ENCODE data around the gene S100A4. TPM values are rescaled to one million over a fixed set of nuclear protein-coding genes. Genes with fewer than 3 reads are reported as not detected.
"Not testable (repeated sequence)": the region's sequence is repeated elsewhere in the genome, so short reads cannot be mapped to it uniquely, and the experiment has no call there.

Gene S100A4
- total RNA-seq, 2 donors from 2014 or later: 186 to 368 TPM

DNA sequence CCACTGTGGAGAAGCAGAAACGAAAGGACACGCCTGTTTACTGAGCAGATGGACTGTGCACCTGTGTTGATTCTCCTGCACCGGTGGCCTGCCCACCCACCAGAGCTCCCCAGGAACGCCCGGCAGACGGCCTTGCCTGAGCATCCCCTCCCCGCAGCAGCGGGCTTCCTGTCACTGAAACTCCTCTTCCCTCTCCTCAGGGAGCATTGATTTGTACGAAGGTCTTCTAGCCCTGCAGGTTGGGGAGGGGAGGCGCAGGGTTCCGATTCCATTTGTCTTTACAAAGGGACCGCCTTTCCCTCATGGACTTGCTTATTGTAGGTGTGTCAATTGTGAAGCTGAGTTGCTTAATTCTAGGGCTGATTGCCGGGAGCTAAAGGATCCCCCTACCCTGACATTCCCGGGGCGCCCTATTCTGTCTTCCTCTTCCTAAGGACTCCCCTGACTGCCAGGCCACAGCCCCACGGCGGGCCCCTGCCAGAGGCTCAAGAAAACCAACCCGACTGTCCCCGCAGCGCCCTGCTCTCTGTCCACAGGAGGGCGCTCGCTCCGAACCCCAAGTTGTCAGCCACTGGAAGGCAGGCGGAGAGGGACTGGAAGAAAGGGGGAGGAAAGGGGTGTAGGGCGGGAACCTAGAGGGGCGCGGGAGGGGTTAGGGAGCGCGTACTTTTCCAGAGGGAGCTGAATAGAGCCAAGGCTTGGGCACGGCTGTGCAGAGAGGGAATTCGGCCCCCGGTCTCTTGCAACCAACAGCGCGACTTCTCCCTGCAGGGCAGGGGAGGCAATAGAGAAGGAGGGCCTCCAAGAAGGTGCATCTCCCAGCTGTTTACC, 12.6 kb downstream of the S100A4 start:
- DNase-seq (ENCODE audit: low spot score in 2 of 2) (peak; percentile 77 to 85), ATAC-seq (peak; percentile 11 to 50)
- H3K27ac Mint-ChIP-seq: peak overlapping the region; percentile 91 to 96
- no peaks in the 10 kb centered on the region for H3K9me3 Mint-ChIP-seq
- H3K36me3 Mint-ChIP-seq: peaks cover 12 to 21% of the 10 kb centered on the region in 2 donors

DNA sequence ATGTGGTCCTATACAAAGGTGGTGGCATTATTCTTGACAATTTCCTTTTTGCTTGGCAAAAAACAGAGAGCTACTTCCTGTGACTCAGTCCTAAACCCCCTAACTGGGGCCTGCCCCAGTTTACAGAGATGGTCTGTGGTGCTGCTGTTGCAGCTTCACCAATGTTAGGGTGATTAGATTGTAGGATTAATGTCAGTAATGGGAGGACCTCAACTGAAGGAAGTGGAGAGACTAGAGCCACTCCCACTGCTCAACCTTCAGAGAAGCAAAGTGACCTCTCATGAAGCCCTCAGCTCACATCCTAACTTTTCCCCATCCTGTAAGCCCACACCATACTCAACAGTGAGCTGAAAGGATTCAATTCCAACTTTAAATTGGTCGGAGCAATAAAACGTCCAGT, 13.4 kb downstream of the S100A4 start:
- ATAC-seq (peak; percentile 58 to 61), DNase-seq (ENCODE audit: low spot score in 2 of 2) (peak in 1 of 2 donors; percentile 43)
- peak overlapping the region; percentile 91 to 96 for H3K27ac Mint-ChIP-seq

DNA sequence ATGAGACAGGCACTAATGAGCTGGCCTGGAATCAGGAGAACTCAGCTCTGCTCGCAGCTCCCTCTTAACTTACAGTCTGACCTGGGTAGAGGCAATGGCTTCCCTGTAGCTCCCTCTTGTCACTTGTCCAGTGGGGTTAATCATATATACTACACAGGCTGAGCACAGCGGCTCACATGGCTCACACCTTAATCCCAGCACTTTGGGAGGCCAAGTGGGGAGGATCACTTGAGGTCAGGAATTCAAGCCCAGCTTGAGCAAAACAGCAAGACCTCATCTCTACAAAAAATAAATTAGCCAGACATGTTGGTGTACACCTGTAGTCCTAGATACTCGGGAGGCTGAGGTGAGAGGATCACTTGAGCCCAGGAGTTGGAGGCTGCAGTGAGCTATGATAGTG, 14.0 kb downstream of the S100A4 start:
- Mint-ChIP-seq H3K27ac (peak overlapping the region; percentile 91 to 96), H3K36me3 (peaks cover 12 to 21% of the 10 kb centered on the region in 2 donors), H3K9me3 (no peaks in the 10 kb centered on the region)
- ATAC-seq (no peak), DNase-seq (ENCODE audit: low spot score in 2 of 2) (no peak)

More for the DNA sequence above, 13.4 kb downstream of the S100A4 start:
- peaks cover 12 to 21% of the 10 kb centered on the region in 2 donors for H3K36me3 Mint-ChIP-seq
- H3K9me3 Mint-ChIP-seq: no peaks in the 10 kb centered on the region

DNA sequence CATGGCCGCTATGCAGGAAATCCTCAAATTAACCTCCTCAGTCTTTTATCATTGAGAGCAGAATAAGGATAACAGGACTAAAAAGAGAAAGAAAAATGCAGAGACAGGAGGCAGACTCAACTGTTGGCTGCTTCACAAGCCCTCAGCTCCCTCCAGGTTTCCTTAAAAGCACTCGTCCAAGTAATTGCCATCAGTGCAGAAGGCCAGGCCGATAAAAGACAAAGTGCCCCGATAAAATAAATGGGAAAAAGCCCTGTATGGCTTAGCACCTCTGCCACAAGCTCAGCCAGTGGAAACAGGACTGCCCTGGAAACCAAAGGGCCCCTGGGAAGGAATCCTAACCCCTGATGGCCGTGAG, 17.9 kb downstream of the S100A4 start:
- DNase-seq (ENCODE audit: low spot score in 2 of 2) (no peak), ATAC-seq (no peak)
- no peaks in the 10 kb centered on the region for H3K36me3 Mint-ChIP-seq
- no peak overlapping the region for H3K27ac Mint-ChIP-seq
- no peaks in the 10 kb centered on the region for H3K9me3 Mint-ChIP-seq

DNA sequence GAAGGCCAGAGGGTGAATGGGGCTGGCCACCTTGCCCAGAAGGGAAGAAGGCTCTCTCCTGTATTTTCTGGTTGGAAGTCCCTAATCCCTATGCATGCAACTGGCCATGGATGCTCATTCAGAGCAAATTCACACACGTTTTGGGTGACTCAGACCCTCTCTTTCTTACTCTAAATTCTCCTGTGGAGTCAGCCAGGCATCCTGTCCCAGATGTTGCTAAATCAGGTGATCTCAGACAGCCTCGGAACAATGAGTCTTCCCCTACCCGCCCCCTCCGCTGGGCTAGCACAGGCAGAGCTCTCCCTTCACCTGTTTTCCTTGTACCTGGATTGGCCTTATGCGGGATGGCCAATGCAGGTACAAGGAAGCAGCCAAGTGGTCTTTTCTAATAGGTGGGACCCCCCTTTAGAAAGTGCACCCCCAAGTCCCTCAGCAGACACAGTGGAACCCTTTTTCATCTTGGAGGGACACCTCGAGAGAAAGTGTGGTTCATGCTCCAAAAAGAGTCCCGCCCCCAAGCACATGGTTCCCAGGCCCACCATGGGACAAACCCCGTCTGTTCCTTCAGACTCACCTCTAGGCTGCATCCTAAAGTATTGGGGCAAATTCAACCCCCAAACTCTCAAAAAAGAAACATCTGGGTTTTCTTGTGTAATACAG, 18.5 kb downstream of the S100A4 start:
- peak overlapping the region; percentile 46 to 66 for H3K27ac Mint-ChIP-seq
- H3K9me3 Mint-ChIP-seq: no peaks in the 10 kb centered on the region
- no peak for ATAC-seq
- DNase-seq (ENCODE audit: low spot score in 2 of 2): no peak
- H3K36me3 Mint-ChIP-seq: no peaks in the 10 kb centered on the region

DNA sequence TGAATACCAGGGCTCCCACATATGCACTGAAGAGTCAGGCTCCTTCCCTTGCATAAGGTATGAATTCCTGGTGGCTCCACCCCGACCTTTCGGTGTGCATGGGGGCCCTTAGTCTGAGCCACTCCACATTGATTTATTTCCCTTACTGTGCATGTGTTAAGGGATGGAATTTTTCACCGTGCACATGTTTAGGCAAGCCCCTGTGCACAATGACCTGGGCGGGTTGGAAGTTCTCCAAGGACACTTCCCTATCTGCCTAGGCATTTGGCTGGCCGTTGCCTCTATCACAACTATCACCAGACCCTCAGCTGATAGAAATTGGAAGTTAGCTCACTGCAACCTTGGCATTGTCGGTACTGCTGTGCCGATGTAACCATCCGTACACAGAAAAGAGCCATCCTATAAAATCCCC, 19.5 kb downstream of the S100A4 start:
- no peak for DNase-seq (ENCODE audit: low spot score in 2 of 2)

DNA sequence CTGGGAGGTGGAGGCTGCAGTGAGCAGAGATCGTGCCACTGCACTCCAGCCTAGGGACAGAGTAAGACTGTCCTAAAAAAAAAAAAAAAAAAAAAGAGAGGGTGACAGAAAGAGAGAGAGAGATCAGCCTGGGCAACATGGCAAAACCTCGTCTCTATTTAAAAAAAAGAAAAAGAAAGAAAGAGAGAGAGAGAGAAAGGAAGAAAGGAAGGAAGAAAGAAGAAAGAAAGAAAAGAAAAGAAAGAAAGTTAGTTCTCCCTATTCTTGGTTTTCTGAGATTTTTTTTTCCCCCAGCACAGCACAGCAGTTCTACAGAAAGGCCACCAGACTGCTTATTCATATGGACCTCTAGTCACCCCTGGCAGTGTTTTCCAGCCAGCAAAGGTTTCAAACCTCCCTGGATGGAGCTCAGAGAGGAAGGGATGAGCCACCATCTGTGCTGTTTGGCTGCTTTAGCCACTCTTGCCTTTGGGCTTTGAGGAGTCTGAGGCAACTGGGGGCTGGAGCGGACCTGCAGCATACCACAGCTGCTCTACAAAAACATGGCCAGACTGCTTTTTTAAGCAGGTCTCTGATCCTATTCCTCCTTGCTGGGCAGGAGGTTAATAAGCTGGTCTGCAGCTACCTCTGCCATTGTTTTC, 20.4 kb downstream of the S100A4 start:
- H3K27ac Mint-ChIP-seq: no peak overlapping the region
- ATAC-seq: peak in 1 of 2 donors; percentile 26
- DNase-seq (ENCODE audit: low spot score in 2 of 2): no peak
- no peaks in the 10 kb centered on the region for H3K9me3 Mint-ChIP-seq
- H3K36me3 Mint-ChIP-seq: no peaks in the 10 kb centered on the region

More for the DNA sequence above, 19.5 kb downstream of the S100A4 start:
- H3K27ac Mint-ChIP-seq: no peak overlapping the region
- ATAC-seq: no peak
- H3K36me3 Mint-ChIP-seq: no peaks in the 10 kb centered on the region
- no peaks in the 10 kb centered on the region for H3K9me3 Mint-ChIP-seq

DNA sequence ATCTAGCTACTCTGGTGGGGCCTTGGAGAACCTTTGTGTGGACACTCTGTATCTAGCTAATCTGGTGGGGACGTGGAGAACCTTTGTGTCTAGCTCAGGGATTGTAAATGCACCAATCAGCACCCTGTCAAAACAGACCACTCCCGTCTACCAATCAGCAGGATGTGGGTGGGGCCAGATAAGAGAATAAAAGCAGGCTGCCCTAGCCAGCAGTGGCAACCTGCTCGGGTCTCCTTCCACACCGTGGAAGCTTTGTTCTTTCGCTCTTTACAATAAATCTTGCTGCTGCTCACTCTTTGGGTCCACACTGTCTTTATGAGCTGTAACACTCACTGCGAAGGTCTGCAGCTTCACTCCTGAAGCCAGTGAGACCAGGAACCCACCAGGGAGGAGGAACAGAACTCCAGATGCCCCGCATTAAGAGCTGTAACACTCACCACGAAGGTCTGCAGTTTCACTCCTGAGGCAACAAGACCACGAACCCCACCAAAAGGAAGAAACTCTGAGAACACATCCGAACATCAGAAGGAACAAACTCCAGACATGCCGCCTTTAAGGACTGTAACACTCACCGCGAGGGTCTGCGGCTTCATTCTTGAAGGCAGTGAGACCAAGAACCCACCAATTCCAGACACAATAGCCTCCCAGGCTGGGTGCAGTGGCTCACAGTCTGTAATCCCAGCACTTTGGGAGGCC, 23.1 kb downstream of the S100A4 start:
- H3K27ac Mint-ChIP-seq; ATAC-seq; H3K36me3 Mint-ChIP-seq; DNase-seq (ENCODE audit: low spot score in 2 of 2); H3K9me3 Mint-ChIP-seq: not testable (repeated sequence)

DNA sequence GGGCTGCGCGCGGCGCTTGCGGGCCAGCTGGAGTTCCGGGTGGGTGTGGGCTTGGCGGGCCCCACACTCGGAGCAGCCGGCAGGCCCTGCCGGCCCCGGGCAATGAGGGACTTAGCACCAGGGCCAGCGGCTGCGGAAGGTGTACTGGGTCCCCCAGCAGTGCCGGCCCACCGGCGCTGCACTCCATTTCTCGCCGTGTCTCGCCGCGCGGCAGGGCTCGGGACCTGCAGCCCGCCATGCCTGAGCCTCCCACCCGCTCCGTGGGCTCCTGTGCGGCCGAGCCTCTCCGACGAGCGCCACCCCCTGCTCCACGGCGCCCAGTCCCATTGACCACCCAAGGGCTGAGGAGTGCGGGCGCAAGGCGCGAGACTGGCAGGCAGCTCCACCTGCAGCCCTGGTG, 23.8 kb downstream of the S100A4 start:
- not testable (repeated sequence) for H3K27ac Mint-ChIP-seq; H3K9me3 Mint-ChIP-seq; DNase-seq (ENCODE audit: low spot score in 2 of 2); H3K36me3 Mint-ChIP-seq; ATAC-seq

DNA sequence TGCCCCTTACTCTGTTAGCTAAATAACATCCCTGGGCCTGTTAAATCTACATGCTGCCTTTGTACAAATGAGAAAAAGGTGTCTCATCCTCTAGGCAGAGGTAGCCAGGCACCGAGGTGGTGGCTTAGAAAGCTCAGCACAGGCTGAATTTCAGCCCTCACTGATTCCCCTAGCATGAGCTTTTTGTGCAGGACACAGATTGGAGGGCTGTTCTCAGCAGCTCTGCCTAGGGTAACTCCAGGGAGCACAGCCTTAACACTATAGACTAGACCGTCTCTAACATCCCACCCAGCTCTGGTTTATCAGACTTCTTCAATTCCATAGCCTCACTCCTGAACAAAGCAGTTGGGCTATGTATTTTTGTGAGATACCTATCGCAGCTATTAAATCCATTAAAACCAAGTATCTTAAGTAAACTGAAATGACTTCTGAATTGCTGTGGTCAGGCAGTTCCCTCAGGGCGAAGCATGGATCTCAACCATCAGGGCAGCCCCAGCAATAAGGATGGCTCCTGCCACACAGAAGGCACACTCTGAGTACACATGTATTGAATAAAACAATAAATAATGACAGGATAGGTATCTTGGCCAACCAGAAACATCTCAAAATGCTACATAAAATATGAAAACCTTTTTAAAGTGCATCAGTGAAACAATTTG, 24.7 kb downstream of the S100A4 start:
- DNase-seq (ENCODE audit: low spot score in 2 of 2) (no peak), ATAC-seq (no peak)
- H3K27ac Mint-ChIP-seq: no peak overlapping the region
- no peaks in the 10 kb centered on the region for H3K36me3 Mint-ChIP-seq
- H3K9me3 Mint-ChIP-seq: no peaks in the 10 kb centered on the region

DNA sequence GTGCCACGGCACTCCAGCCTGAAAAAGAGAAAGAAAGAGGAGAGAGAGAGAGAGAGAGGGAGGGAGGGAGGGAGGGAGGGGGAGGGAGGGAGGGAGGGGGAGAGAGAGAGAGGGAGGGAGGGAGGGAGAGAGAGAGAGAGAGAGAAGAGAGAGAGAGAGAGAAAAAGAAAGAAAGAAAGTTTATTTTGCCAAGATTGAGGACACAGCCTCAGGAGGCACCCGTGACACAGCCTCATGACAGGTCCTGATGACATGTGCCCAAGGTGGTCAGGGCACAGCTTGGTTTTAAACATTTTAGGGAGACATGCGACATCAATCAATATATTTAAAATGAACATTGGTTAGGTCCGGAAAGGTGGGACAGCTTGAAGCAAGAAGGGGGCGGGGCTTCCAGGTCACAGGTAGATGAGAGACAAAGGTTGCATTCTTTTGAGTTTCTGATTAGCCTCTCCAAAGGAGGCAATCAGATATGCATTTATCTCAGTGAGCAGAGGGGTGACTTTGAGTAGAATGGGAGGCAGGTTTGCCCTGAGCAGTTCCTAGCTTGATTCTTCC, 25.4 kb downstream of the S100A4 start:
- not testable (repeated sequence) for ATAC-seq; H3K27ac Mint-ChIP-seq; H3K36me3 Mint-ChIP-seq; DNase-seq (ENCODE audit: low spot score in 2 of 2); H3K9me3 Mint-ChIP-seq

DNA sequence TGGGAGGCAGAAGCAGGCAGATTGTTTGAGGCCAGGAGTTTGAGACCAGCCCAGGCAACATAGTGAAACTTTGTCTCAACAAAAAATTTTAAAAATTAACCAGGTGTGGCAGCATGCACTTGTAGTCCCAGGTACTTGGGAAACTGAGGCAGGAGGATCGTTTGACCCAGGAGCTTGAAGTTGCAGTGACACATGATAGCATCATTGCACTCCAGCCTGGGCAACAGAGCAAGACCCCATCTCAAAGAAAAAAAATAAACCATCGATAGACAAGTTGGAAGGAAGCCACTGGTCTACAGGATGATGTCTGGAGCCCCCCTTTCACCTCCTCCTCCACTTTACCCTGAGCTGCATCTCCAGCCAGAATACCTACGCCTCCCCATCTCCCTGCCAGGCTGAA, 26.4 kb downstream of the S100A4 start:
- Mint-ChIP-seq H3K27ac (no peak overlapping the region), H3K9me3 (no peaks in the 10 kb centered on the region), H3K36me3 (no peaks in the 10 kb centered on the region)
- DNase-seq (ENCODE audit: low spot score in 2 of 2) (no peak), ATAC-seq (no peak)

DNA sequence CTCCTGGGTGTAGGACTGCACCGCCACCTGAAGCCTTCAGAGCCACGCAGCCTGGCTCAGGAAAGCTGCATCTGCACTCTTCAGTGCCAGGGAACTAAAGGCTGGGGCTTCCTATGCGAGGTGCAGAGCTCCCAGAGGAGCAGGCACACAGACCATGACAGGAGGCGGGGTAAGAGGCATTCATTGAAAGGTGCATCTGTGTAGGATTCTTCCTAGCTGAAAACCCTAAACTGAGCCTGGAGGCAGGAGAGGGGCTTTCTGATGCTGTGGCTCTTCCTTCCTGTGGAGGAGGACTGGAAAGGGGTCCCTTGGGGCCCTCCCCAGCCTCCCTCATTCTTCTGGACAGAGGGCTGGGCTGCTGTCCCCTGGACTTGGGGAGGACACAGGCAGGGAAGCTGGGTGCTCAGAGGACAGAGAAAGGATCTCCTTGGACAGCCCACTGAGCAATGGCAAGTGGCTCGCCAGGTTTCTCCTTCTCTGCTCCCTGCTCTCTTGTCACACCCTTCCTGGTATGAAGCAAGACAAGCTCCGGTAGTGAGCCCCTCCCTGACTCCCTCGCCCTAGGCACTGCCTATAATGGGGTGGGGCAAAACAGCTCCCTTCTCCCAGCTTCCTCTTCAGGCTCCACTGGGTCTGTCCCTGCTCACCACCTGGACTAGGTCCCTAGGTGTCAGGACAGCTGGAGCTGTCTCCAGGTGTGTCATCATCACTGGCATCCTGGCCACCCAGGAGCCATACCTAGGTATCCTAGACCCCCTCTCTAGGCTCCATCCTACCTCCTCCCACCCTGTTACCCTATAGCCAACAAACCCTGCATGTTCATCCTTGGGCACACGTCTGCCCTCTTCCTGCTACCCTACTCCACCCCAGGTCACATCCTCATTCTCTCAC, 29.9 kb downstream of the S100A4 start:
- Mint-ChIP-seq H3K36me3 (no peaks in the 10 kb centered on the region), H3K27ac (peak overlapping the region; percentile 35 to 37), H3K9me3 (no peaks in the 10 kb centered on the region)
- ATAC-seq (no peak), DNase-seq (ENCODE audit: low spot score in 2 of 2) (no peak)

DNA sequence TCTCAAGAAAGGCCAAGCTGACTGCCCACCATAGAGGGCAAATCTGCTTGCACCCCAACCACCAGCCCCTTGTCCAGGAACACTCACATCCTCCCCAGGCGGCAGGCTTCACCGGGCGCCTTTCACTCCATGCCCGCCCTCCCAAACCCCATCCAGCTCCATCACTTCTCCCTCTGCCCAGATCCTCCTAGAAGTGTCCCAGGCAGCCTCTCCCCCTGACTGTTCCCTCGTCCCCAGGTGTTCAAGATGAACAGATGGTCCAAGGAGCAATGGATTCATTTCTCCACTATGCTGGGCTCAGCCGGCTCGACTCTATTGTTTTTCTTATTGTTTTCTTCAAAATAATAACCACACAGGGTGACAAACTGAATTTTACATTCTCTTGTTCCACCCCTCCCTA, 31.9 kb downstream of the S100A4 start:
- no peak overlapping the region for H3K27ac Mint-ChIP-seq
- H3K9me3 Mint-ChIP-seq: no peaks in the 10 kb centered on the region
- DNase-seq (ENCODE audit: low spot score in 2 of 2): no peak
- ATAC-seq: no peak
- H3K36me3 Mint-ChIP-seq: no peaks in the 10 kb centered on the region

DNA sequence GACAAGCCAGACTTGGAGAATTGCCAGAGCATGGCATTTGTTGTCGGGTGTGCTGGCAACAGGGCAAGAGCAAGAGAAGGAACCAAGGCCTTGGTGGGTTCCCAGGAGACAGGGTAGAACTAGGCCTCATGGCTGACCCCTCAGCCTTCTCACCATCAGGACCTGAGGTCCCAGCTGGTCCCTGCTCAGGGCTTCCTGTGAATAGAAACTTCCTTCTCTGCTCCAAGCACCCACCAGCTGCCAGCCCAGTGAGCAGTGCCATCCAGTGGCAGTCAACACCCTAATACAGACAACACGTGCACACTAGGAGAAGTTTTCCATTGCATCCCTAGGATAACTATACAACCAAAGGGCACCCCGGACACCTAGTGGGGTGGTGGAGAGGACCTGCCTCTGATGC, 32.6 kb downstream of the S100A4 start:
- Mint-ChIP-seq H3K9me3 (no peaks in the 10 kb centered on the region), H3K27ac (no peak overlapping the region), H3K36me3 (no peaks in the 10 kb centered on the region)
- DNase-seq (ENCODE audit: low spot score in 2 of 2) (no peak), ATAC-seq (no peak)

Measured in activated naive CD4-positive, alpha-beta T cell treated with anti-CD3 and anti-CD28 coated beads, Interleukin-2, amount 50 U/mL, for 72 hours (primary cell).